ENCODE measurements around the gene PLXNB1. TPM values are rescaled to one million over a fixed set of nuclear protein-coding genes. Genes with fewer than 3 reads are reported as not detected.

PLXNB1 gene
- total and polyA plus RNA-seq, 2 of the 13 experiments (the other 11 are each of a cell fraction or from before 2014, with no cell fraction given), result 86.0 to 143 TPM

DNA sequence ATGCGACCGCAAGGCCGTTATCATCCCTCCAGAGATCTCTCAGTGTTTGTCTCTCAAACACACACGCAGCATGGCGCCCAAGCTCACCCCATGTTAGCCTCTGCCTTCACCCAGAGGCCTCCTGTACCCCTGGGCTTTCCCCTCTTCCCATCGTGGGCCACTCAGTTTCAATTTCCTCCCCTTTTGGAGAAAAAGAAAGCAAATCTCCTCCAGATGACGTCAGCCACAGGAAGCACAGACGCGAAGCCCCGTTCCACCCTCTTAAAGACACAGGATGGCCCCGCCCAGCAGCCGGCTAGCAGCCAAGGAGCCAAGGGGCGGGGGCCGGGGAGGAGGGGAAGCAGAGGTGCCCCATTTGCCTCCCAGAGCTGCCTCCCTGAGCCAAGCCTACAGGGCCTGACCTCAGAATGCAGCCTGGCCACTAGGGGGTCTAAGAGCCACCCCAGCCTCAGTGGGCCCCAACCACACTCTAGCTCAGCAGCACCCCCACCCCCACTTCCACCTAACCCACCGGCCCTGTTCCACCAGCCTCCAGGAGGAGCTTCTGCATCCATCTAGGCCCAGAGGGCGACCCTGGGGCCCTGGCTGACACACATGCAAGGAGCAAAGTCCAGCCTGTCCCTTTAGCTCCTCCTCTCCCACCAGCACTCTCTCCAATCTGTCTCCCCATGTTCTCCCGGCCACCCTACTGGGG lies 43.2 kb upstream of the PLXNB1 start (continued):
- TF ChIP-seq ZNF652 (CRISPR knock-in tag; IDR thresholded peaks at IDR 0.05; ENCODE audit: borderline replicate concordance, low read depth) (0 out of 2 replicates have a peak, but pooled peaks have one; percentile 27), POLR2A (IDR thresholded peaks at IDR 0.05; ENCODE audit: insufficient read depth in 1 of 2, low read depth in 2 of 2, low read length in 2 of 2) (peak in 1 of 2 experiments; percentile 72; a peak in 1 of 4 replicates), TBX3 (IDR thresholded peaks at IDR 0.05; ENCODE audit: borderline replicate concordance) (peak; percentile 2; the same call in 1 of the 2 replicates), ZNF878 (CRISPR knock-in tag; IDR thresholded peaks at IDR 0.05) (peak; percentile 45; the same call in 1 of the 2 replicates), MIER2 (CRISPR knock-in tag; IDR thresholded peaks at IDR 0.05) (no peak; the same call in 1 of the 2 replicates), GATAD2A (CRISPR knock-in tag; IDR thresholded peaks at IDR 0.05) (peak; percentile 71; the same call in 1 of the 2 replicates), THAP11 (CRISPR knock-in tag; IDR thresholded peaks at IDR 0.05) (peak; percentile 69; the same call in 1 of the 2 replicates), ZNF275 (CRISPR knock-in tag; IDR thresholded peaks at IDR 0.05; ENCODE audit: borderline replicate concordance) (no peak), CBX2 (IDR thresholded peaks at IDR 0.05; ENCODE audit: low read depth, low read length) (no peak), CBX2 (CRISPR knock-in tag; IDR thresholded peaks at IDR 0.05; ENCODE audit: low read depth) (no peak), ZSCAN25 (CRISPR knock-in tag; IDR thresholded peaks at IDR 0.05) (peak; percentile 81; the same call in 1 of the 2 replicates), PBX3 (CRISPR knock-in tag; IDR thresholded peaks at IDR 0.05; ENCODE audit: borderline replicate concordance) (no peak), ZNF768 (CRISPR knock-in tag; IDR thresholded peaks at IDR 0.05) (peak; percentile 21; the same call in 1 of the 2 replicates), ZNF138 (CRISPR knock-in tag; IDR thresholded peaks at IDR 0.05; ENCODE audit: low read depth) (no peak), ZNF644 (CRISPR knock-in tag; IDR thresholded peaks at IDR 0.05; ENCODE audit: low read depth) (peak; percentile 100), FOSL2 (CRISPR knock-in tag; IDR thresholded peaks at IDR 0.05) (peak; percentile 42; the same call in 1 of the 2 replicates), ELF1 (CRISPR knock-in tag; IDR thresholded peaks at IDR 0.05) (peak; percentile 30; the same call in 1 of the 2 replicates), ATF5 (CRISPR knock-in tag; IDR thresholded peaks at IDR 0.05; ENCODE audit: low read depth) (no peak), E2F5 (CRISPR knock-in tag; conservative IDR thresholded peaks at IDR 0.05) (0 out of 2 replicates have a peak, but pooled peaks have one; percentile 8)
- TF ChIP-seq, protein P1, sequence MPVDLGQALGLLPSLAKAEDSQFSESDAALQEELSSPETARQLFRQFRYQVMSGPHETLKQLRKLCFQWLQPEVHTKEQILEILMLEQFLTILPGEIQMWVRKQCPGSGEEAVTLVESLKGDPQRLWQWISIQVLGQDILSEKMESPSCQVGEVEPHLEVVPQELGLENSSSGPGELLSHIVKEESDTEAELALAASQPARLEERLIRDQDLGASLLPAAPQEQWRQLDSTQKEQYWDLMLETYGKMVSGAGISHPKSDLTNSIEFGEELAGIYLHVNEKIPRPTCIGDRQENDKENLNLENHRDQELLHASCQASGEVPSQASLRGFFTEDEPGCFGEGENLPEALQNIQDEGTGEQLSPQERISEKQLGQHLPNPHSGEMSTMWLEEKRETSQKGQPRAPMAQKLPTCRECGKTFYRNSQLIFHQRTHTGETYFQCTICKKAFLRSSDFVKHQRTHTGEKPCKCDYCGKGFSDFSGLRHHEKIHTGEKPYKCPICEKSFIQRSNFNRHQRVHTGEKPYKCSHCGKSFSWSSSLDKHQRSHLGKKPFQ (CRISPR knock-in tag; IDR thresholded peaks at IDR 0.05; ENCODE audit: insufficient replicate concordance), result no peak
- TF ChIP-seq, protein P2, sequence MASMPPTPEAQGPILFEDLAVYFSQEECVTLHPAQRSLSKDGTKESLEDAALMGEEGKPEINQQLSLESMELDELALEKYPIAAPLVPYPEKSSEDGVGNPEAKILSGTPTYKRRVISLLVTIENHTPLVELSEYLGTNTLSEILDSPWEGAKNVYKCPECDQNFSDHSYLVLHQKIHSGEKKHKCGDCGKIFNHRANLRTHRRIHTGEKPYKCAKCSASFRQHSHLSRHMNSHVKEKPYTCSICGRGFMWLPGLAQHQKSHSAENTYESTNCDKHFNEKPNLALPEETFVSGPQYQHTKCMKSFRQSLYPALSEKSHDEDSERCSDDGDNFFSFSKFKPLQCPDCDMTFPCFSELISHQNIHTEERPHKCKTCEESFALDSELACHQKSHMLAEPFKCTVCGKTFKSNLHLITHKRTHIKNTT (CRISPR knock-in tag; IDR thresholded peaks at IDR 0.05), result no peak

Measured in HepG2 (cell line).